Thyroid gland (tissue), 4 donors: Measurements from ENCODE around the gene RMI1. TPM values are rescaled to one million over a fixed set of nuclear protein-coding genes. Genes with fewer than 3 reads are reported as not detected.

Experiments
- DNase-seq, 2 donors: peaks; one replicate each; pipeline ENCODE4 v3.0.0-alpha.2; 2019
- H3K27ac ChIP-seq, 3 donors: fragments of 200-600 bp; sonication (generic); 1 replicate in 2 of 3; 2 replicates in 1 of 3; pipeline ENCODE4 v1.5.1; 2016 to 2019; ENCODE audit warnings: mild to moderate bottlenecking in 1 of 3, moderate library complexity in 1 of 3
- H3K27me3 ChIP-seq: fragments of 200-600 bp; sonication (generic); one replicate; pipeline ENCODE4 v1.5.1; 2019
- H3K36me3 ChIP-seq, 2 donors: fragments of 200-600 bp; sonication (generic); one replicate each; pipeline ENCODE4 v1.5.1; 2016 to 2019
- H3K4me1 ChIP-seq, 2 donors: fragments of 200-600 bp; sonication (generic); one replicate each; pipeline ENCODE4 v1.5.1; 2017 to 2019
- H3K4me3 ChIP-seq, 3 donors: fragments of 200-600 bp; sonication (generic); replicated peaks in 1 of 3; 1 replicate in 2 of 3; 2 replicates in 1 of 3; pipeline ENCODE4 v1.5.1; 2016; ENCODE audit warnings: mild to moderate bottlenecking in 1 of 3
- H3K9me3 ChIP-seq: fragments of 200-600 bp; sonication (generic); one replicate; pipeline ENCODE4 v1.5.1; 2017
- POLR2A ChIP-seq, 2 donors: fragments of 450-650 bp; IDR thresholded peaks; one replicate each; pipeline ENCODE4 v1.6.1; 2017; ENCODE audit warnings: antibody characterized with exemption in 2 of 2, mild to moderate bottlenecking in 2 of 2, moderate library complexity in 1 of 2
- WGBS, 2 donors: methylation state at CpG; one replicate each; pipeline ENCODE4 v1.1.5; 2017; 5-methylcytosine and 5-hydroxymethylcytosine counted together
- intact Hi-C: fragments of 100-400 bp; cut with DNase I; formaldehyde crosslinking; loops from one replicate; pipeline ENCODE4 v1.15.1; 2023
- total RNA-seq, 4 donors: library from RNA; depleted of rRNA; stranded (reverse); fragments of >200 nt; gene quantifications; one replicate each; pipeline ENCODE4 v1.2.3, GENCODE V29; 2016
- TF ChIP-seq, protein P1 (sequence below), 6 experiments: fragments of 200-600 bp in 3 of 6; fragments of 450-650 bp in 3 of 6; sonication (generic) in 3 of 6; IDR thresholded peaks; one replicate each; pipeline ENCODE4 v1.5.1; 2016 to 2019; ENCODE audit warnings: antibody characterized with exemption in 6 of 6, mild to moderate bottlenecking in 2 of 6, inconsistent platforms in 1 of 6, moderate library complexity in 1 of 6

The RMI1 gene
- total RNA-seq, 4 donors from 2014 or later, result 7.2 to 11.4 (median 9.7) TPM

- no peak overlapping the region for H3K4me3 ChIP-seq
- H3K36me3 ChIP-seq, result no peaks in the 10 kb centered on the region
- no peaks in the 10 kb centered on the region for H3K9me3 ChIP-seq
- H3K27me3 ChIP-seq, result no peaks in the 10 kb centered on the region
- DNase-seq, result no peak
- H3K27ac ChIP-seq, result no peak overlapping the region
- intact Hi-C loops, result no loop called here
- 94 to 100% methylated on average over 3 of the region's 3 CpGs for WGBS, 2 donors
- no peaks in the 10 kb centered on the region for H3K4me1 ChIP-seq
- TF ChIP-seq, protein P1, sequence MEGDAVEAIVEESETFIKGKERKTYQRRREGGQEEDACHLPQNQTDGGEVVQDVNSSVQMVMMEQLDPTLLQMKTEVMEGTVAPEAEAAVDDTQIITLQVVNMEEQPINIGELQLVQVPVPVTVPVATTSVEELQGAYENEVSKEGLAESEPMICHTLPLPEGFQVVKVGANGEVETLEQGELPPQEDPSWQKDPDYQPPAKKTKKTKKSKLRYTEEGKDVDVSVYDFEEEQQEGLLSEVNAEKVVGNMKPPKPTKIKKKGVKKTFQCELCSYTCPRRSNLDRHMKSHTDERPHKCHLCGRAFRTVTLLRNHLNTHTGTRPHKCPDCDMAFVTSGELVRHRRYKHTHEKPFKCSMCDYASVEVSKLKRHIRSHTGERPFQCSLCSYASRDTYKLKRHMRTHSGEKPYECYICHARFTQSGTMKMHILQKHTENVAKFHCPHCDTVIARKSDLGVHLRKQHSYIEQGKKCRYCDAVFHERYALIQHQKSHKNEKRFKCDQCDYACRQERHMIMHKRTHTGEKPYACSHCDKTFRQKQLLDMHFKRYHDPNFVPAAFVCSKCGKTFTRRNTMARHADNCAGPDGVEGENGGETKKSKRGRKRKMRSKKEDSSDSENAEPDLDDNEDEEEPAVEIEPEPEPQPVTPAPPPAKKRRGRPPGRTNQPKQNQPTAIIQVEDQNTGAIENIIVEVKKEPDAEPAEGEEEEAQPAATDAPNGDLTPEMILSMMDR (IDR thresholded peaks at IDR 0.05), result no peak
- TF ChIP-seq POLR2A (IDR thresholded peaks at IDR 0.05), result no peak
Observed at GRCh38 chr9:84000186-84000585, 19.6 kb downstream of the RMI1 start.

- H3K9me3 ChIP-seq, result no peaks in the 10 kb centered on the region
- H3K4me3 ChIP-seq, result no peak overlapping the region
- WGBS, 2 donors, result 90 to 95% methylated on average over 2 of the region's 2 CpGs
- no peak overlapping the region for H3K27ac ChIP-seq
- TF ChIP-seq POLR2A (IDR thresholded peaks at IDR 0.05), result no peak
- TF ChIP-seq, protein P1 (IDR thresholded peaks at IDR 0.05), result no peak
- H3K27me3 ChIP-seq, result no peaks in the 10 kb centered on the region
- H3K36me3 ChIP-seq, result no peaks in the 10 kb centered on the region
- intact Hi-C loops, result no loop called here
- DNase-seq, result no peak
- H3K4me1 ChIP-seq, result no peaks in the 10 kb centered on the region
Observed at GRCh38 chr9:84001621-84002020, 21.0 kb downstream of the RMI1 start.

DNA sequence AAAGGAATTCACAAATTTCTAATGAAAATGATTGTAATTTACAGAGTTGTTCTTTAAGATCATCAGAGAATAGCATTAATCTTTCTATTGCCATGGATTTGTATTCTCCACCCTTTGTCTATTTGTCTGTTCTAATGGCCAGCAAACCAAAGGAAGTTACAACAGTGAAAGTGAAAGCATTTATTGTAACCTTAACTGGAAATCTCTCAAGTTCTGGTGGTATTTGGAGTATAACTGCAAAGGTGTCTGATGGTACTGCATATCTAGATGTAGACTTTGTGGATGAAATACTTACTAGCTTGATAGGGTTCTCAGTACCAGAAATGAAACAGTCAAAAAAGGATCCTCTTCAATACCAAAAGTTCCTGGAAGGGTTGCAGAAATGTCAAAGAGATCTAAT lies 21.7 kb downstream of the RMI1 start:
- H3K9me3 ChIP-seq, result no peaks in the 10 kb centered on the region
- TF ChIP-seq, protein P1 (IDR thresholded peaks at IDR 0.05), result peak in 1 of 6 experiments; percentile 11
- no peak for TF ChIP-seq POLR2A (IDR thresholded peaks at IDR 0.05)
- H3K4me1 ChIP-seq, result no peaks in the 10 kb centered on the region
- H3K27me3 ChIP-seq, result no peaks in the 10 kb centered on the region
- no peaks in the 10 kb centered on the region for H3K36me3 ChIP-seq
- peak overlapping the region in 1 of 3 donors; percentile 26 for H3K27ac ChIP-seq
- no peak overlapping the region for H3K4me3 ChIP-seq
- intact Hi-C loops, result no loop called here
- no peak for DNase-seq

GRCh38 chr9:84003246-84003645 lies 22.6 kb downstream of the RMI1 start:
- H3K4me1 ChIP-seq, result no peaks in the 10 kb centered on the region
- DNase-seq, result no peak
- no peaks in the 10 kb centered on the region for H3K36me3 ChIP-seq
- no peaks in the 10 kb centered on the region for H3K9me3 ChIP-seq
- no peak overlapping the region for H3K27ac ChIP-seq
- H3K27me3 ChIP-seq, result no peaks in the 10 kb centered on the region
- intact Hi-C loops, result no loop called here
- 98 to 100% methylated on average over 3 of the region's 3 CpGs for WGBS, 2 donors
- TF ChIP-seq POLR2A (IDR thresholded peaks at IDR 0.05), result no peak
- TF ChIP-seq, protein P1 (IDR thresholded peaks at IDR 0.05), result no peak
- H3K4me3 ChIP-seq, result no peak overlapping the region

DNA sequence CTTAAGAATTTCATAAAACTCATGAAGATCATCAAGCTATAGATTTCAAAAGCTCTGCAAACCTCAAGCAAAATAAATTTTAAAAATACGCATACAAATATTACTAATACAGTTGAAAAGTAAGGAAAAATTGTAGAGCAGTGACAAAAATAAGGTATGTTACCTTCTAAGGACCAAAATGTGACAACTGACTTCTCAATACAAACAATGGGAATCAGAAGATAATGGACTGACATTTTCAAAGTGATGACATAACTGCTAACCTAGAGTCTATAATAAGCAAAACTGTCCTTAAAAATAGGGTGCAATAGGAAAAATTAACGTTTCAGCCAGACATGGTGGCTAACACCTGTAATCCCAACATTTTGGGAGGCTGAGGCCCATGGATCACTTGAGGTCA lies 27.1 kb downstream of the RMI1 start:
- H3K4me1 ChIP-seq, result no peaks in the 10 kb centered on the region
- TF ChIP-seq POLR2A (IDR thresholded peaks at IDR 0.05), result no peak
- TF ChIP-seq, protein P1 (IDR thresholded peaks at IDR 0.05), result no peak
- 94 to 96% methylated on average over 2 of the region's 2 CpGs for WGBS, 2 donors
- H3K27ac ChIP-seq, result no peak overlapping the region
- no peak for DNase-seq
- intact Hi-C loops, result no loop called here
- no peaks in the 10 kb centered on the region for H3K36me3 ChIP-seq
- no peak overlapping the region for H3K4me3 ChIP-seq
- no peaks in the 10 kb centered on the region for H3K27me3 ChIP-seq
- no peaks in the 10 kb centered on the region for H3K9me3 ChIP-seq
